ENCODE results near the gene SLC17A7.

SLC17A7 gene

DNA sequence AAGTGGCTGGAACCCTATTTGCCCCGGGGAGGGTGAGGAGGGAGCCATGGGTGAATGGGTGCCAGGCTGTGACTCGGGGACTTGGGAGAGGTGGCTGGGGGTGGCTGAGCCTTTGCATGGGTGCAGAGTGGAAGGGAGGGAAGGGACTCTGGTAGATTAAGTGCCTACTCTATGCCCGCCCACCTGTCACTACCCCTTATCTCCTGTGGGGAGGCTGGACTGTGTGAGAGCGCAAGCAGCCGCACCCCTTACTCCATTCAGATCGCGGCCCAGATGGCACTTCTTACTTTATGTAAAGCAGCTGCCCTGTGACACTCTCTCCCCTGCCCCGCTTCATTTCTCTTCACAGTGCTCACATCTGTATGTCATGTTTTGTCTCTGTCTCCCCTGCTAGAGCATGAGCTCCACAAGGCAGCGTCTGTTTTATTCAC is 50.4 kb downstream of the SLC17A7 start:
- Histone ChIP-seq H3K79me2 (ENCODE audit: control insufficient read depth, insufficient read depth, low read length, poor library complexity) (no peaks in the 10 kb centered on the region), H3K4me1 (ENCODE audit: control insufficient read depth in 1 of 2, insufficient read depth in 2 of 2, low read length in 2 of 2) (no peaks in the 10 kb centered on the region), H4K12ac (ENCODE audit: low read depth, low read length) (no peak overlapping the region), H3K23ac (ENCODE audit: low read length) (no peak overlapping the region), H2BK120ac (ENCODE audit: insufficient read depth, low read length, poor library complexity) (no peak overlapping the region), H3K36me3 (ENCODE audit: control insufficient read depth in 1 of 2, insufficient read depth in 2 of 2, low read length in 2 of 2) (no peaks in the 10 kb centered on the region), H3K9me3 (ENCODE audit: insufficient read depth, low read depth, low read length) (no peaks in the 10 kb centered on the region), H3K27me3 (ENCODE audit: insufficient read depth, low read length) (no peaks in the 10 kb centered on the region), H3K4me2 (ENCODE audit: low read length) (no peak overlapping the region), H3K27ac (ENCODE audit: low read depth, low read length) (no peak overlapping the region), H4K91ac (ENCODE audit: low read depth, low read length) (no peak overlapping the region), H3K14ac (ENCODE audit: low read length) (no peak overlapping the region), H2AK5ac (ENCODE audit: low read length) (no peak overlapping the region), H3K4me3 (ENCODE audit: low read depth, low read length) (no peak overlapping the region), H3K18ac (ENCODE audit: low read length) (no peak overlapping the region), H2BK5ac (ENCODE audit: low read depth, low read length, poor library complexity) (no peak overlapping the region), H3K9ac (ENCODE audit: low read length) (no peak overlapping the region), H2BK12ac (ENCODE audit: low read length) (no peak overlapping the region), H3K79me1 (ENCODE audit: low read length) (no peaks in the 10 kb centered on the region), H2AFZ (ENCODE audit: insufficient read depth, low read length, poor library complexity) (no peak overlapping the region), H3K4ac (ENCODE audit: low read depth, low read length) (no peak overlapping the region), H4K8ac (ENCODE audit: low read depth, low read length) (no peak overlapping the region)
- no peak for DNase-seq
- WGBS (ENCODE audit: extremely low coverage, insufficient coverage, insufficient read length) = no CpG with 5 or more reads among the region's 9 CpGs

DNA sequence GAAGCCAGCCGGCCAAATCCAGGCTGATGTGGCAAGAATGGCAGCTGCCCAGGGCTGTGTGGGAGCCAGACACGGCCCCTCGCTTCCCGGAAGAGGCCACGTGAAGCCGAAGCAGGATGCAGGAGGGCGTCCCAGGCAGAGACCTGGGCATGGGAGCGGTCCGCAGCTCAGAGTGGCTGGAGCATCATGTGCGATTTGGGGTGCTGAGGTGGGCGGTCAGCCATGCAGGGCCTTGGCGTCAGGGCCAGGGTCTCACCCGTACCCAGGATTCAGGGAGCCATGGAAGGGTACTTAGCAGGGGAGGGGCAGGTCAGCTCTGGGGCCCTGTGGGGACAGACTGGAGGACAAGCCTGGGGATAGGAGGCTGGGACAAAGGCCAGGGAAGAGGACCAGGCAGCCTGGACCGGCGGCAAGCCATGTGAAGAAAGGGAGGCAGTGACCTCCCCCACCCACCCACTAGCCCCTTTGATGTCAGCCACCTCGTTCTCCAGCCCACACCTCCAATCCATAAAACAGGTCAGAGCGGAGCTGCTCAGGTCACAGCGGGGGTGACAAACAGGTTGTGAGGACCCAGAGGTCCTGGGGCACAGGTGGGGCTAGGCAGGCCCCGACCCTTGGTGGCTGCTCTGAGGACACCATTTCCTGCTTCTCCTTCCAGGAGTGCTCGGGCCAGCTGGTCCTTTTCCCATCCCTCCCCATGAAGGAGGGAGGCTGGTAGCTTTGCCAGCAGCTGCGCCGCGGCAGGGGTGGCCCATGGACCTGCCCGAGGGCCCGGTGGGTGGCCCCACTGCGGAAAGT is 51.0 kb downstream of the SLC17A7 start:
- Histone ChIP-seq H4K91ac (ENCODE audit: low read depth, low read length) (no peak overlapping the region), H4K12ac (ENCODE audit: low read depth, low read length) (no peak overlapping the region), H2AK5ac (ENCODE audit: low read length) (no peak overlapping the region), H3K27ac (ENCODE audit: low read depth, low read length) (no peak overlapping the region), H3K9me3 (ENCODE audit: insufficient read depth, low read depth, low read length) (no peaks in the 10 kb centered on the region), H3K79me1 (ENCODE audit: low read length) (no peaks in the 10 kb centered on the region), H2BK5ac (ENCODE audit: low read depth, low read length, poor library complexity) (no peak overlapping the region), H3K36me3 (ENCODE audit: control insufficient read depth in 1 of 2, insufficient read depth in 2 of 2, low read length in 2 of 2) (no peaks in the 10 kb centered on the region), H3K4me1 (ENCODE audit: control insufficient read depth in 1 of 2, insufficient read depth in 2 of 2, low read length in 2 of 2) (no peaks in the 10 kb centered on the region), H2BK12ac (ENCODE audit: low read length) (no peak overlapping the region), H3K27me3 (ENCODE audit: insufficient read depth, low read length) (no peaks in the 10 kb centered on the region), H3K4me3 (ENCODE audit: low read depth, low read length) (no peak overlapping the region), H3K14ac (ENCODE audit: low read length) (no peak overlapping the region), H3K23ac (ENCODE audit: low read length) (no peak overlapping the region), H3K4me2 (ENCODE audit: low read length) (no peak overlapping the region), H4K8ac (ENCODE audit: low read depth, low read length) (no peak overlapping the region), H3K9ac (ENCODE audit: low read length) (no peak overlapping the region), H3K18ac (ENCODE audit: low read length) (no peak overlapping the region), H2AFZ (ENCODE audit: insufficient read depth, low read length, poor library complexity) (no peak overlapping the region), H2BK120ac (ENCODE audit: insufficient read depth, low read length, poor library complexity) (no peak overlapping the region), H3K79me2 (ENCODE audit: control insufficient read depth, insufficient read depth, low read length, poor library complexity) (no peaks in the 10 kb centered on the region), H3K4ac (ENCODE audit: low read depth, low read length) (no peak overlapping the region)
- no peak for DNase-seq
- WGBS (ENCODE audit: extremely low coverage, insufficient coverage, insufficient read length) = no CpG with 5 or more reads among the region's 26 CpGs

DNA sequence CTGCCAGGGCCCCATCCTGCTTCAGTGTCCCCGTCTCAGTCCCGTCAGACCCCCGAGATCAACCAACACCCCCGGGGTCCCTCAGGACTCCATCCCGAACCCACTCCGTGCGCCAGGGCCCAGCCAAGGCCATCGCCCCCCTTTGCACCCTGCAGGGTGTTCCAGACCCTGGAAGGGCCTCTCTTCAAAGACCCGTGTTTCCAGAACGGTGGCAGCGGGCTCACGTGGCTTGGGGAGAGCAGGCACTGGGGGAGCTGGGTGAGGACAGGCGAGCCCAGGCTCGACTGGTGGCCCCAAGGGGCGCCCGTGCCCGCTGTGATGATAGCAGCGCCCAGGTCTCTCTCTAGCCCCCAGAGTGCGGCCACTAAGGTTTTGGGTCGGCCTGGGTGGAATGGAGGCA is 51.9 kb downstream of the SLC17A7 start:
- no peak overlapping the region for H2BK5ac ChIP-seq (ENCODE audit: low read depth, low read length, poor library complexity)
- no peak overlapping the region for H4K91ac ChIP-seq (ENCODE audit: low read depth, low read length)
- H2BK120ac ChIP-seq (ENCODE audit: insufficient read depth, low read length, poor library complexity) = no peak overlapping the region
- H3K18ac ChIP-seq (ENCODE audit: low read length) = no peak overlapping the region
- H3K14ac ChIP-seq (ENCODE audit: low read length) = no peak overlapping the region
- H3K9me3 ChIP-seq (ENCODE audit: insufficient read depth, low read depth, low read length) = no peaks in the 10 kb centered on the region
- WGBS (ENCODE audit: extremely low coverage, insufficient coverage, insufficient read length) = no CpG with 5 or more reads among the region's 20 CpGs
- no peaks in the 10 kb centered on the region for H3K79me2 ChIP-seq (ENCODE audit: control insufficient read depth, insufficient read depth, low read length, poor library complexity)
- no peak overlapping the region for H2AFZ ChIP-seq (ENCODE audit: insufficient read depth, low read length, poor library complexity)
- no peaks in the 10 kb centered on the region for H3K36me3 ChIP-seq (ENCODE audit: control insufficient read depth in 1 of 2, insufficient read depth in 2 of 2, low read length in 2 of 2)
- no peak overlapping the region for H3K4me2 ChIP-seq (ENCODE audit: low read length)
- no peaks in the 10 kb centered on the region for H3K27me3 ChIP-seq (ENCODE audit: insufficient read depth, low read length)
- no peak overlapping the region for H3K27ac ChIP-seq (ENCODE audit: low read depth, low read length)
- H4K12ac ChIP-seq (ENCODE audit: low read depth, low read length) = no peak overlapping the region
- no peak overlapping the region for H3K4ac ChIP-seq (ENCODE audit: low read depth, low read length)
- H3K4me3 ChIP-seq (ENCODE audit: low read depth, low read length) = no peak overlapping the region
- H2AK5ac ChIP-seq (ENCODE audit: low read length) = no peak overlapping the region
- no peak overlapping the region for H4K8ac ChIP-seq (ENCODE audit: low read depth, low read length)
- H3K9ac ChIP-seq (ENCODE audit: low read length) = no peak overlapping the region
- no peaks in the 10 kb centered on the region for H3K79me1 ChIP-seq (ENCODE audit: low read length)
- no peaks in the 10 kb centered on the region for H3K4me1 ChIP-seq (ENCODE audit: control insufficient read depth in 1 of 2, insufficient read depth in 2 of 2, low read length in 2 of 2)
- no peak overlapping the region for H3K23ac ChIP-seq (ENCODE audit: low read length)
- no peak for DNase-seq
- H2BK12ac ChIP-seq (ENCODE audit: low read length) = no peak overlapping the region

DNA sequence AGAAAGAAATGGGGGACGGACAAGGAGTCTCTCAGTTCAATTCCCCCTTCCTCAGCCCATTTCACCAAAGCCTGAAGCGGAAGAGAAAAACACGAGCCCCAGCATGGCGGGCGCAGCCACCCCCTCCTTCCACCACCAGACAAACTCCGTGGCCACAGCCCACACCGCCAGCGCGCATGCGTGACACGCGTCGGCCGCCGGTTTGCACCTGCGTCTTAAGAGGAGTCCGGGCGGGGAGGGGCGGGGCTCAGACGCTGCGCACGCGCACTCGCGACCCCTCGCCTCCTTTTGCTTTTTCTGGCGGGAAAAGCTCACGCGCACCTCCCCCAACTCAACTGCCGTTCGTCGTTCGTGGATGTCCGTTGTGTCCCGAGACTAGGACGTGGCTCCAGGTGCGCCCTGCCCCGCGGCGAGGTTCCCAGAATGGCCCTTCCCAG is 53.4 kb downstream of the SLC17A7 start, which contains the start of gene KASH5:
KASH5 (plus strand) TSS at position 314 of the 437 bp plus-strand sequence. CDS start 2,635 bp downstream, outside the sequence.
- Histone ChIP-seq H3K79me1 (ENCODE audit: low read length) (no peaks in the 10 kb centered on the region), H3K9ac (ENCODE audit: low read length) (no peak within 1 kb of the TSS), H3K14ac (ENCODE audit: low read length) (no peak within 1 kb of the TSS), H3K4me2 (ENCODE audit: low read length) (no peak within 1 kb of the TSS), H3K23ac (ENCODE audit: low read length) (no peak within 1 kb of the TSS), H4K8ac (ENCODE audit: low read depth, low read length) (no peak within 1 kb of the TSS), H2BK12ac (ENCODE audit: low read length) (no peak within 1 kb of the TSS), H3K4me1 (ENCODE audit: control insufficient read depth in 1 of 2, insufficient read depth in 2 of 2, low read length in 2 of 2) (no peaks in the 10 kb centered on the region), H3K4me3 (ENCODE audit: low read depth, low read length) (no peak within 1 kb of the TSS), H4K91ac (ENCODE audit: low read depth, low read length) (no peak within 1 kb of the TSS), H2AFZ (ENCODE audit: insufficient read depth, low read length, poor library complexity) (no peak within 1 kb of the TSS), H2AK5ac (ENCODE audit: low read length) (no peak within 1 kb of the TSS), H3K79me2 (ENCODE audit: control insufficient read depth, insufficient read depth, low read length, poor library complexity) (no peaks in the 10 kb centered on the region), H2BK120ac (ENCODE audit: insufficient read depth, low read length, poor library complexity) (no peak within 1 kb of the TSS), H3K18ac (ENCODE audit: low read length) (no peak within 1 kb of the TSS), H3K9me3 (ENCODE audit: insufficient read depth, low read depth, low read length) (no peaks in the 10 kb centered on the region), H3K27me3 (ENCODE audit: insufficient read depth, low read length) (no peaks in the 10 kb centered on the region), H2BK5ac (ENCODE audit: low read depth, low read length, poor library complexity) (no peak within 1 kb of the TSS), H3K4ac (ENCODE audit: low read depth, low read length) (no peak within 1 kb of the TSS), H4K12ac (ENCODE audit: low read depth, low read length) (no peak within 1 kb of the TSS), H3K27ac (ENCODE audit: low read depth, low read length) (no peak within 1 kb of the TSS), H3K36me3 (ENCODE audit: control insufficient read depth in 1 of 2, insufficient read depth in 2 of 2, low read length in 2 of 2) (no peaks in the 10 kb centered on the region)
- peak; percentile 95 to 96 for DNase-seq
- WGBS (ENCODE audit: extremely low coverage, insufficient coverage, insufficient read length) = no CpG with 5 or more reads among the region's 40 CpGs

Data from trophoblast cell (in vitro differentiated cells and primary cell).